Uterus (tissue), 2 donors: Measurements from ENCODE around the gene RPS6KA2.

Experiments used
- CTCF ChIP-seq, 4 experiments: fragments of 200-600 bp in 2 of 4; fragments of 450-650 bp in 2 of 4; sonication (generic) in 2 of 4; IDR thresholded peaks; one replicate each; pipeline ENCODE4 v1.5.1; 2016 to 2019; ENCODE audit warnings: antibody characterized with exemption in 4 of 4, mild to moderate bottlenecking in 2 of 4, moderate library complexity in 1 of 4
- POLR2A ChIP-seq, 2 donors: fragments of 450-650 bp; IDR thresholded peaks; one replicate each; pipeline ENCODE4 v1.6.1; 2016; ENCODE audit warnings: antibody characterized with exemption in 2 of 2, mild to moderate bottlenecking in 1 of 2, moderate library complexity in 1 of 2

DNA sequence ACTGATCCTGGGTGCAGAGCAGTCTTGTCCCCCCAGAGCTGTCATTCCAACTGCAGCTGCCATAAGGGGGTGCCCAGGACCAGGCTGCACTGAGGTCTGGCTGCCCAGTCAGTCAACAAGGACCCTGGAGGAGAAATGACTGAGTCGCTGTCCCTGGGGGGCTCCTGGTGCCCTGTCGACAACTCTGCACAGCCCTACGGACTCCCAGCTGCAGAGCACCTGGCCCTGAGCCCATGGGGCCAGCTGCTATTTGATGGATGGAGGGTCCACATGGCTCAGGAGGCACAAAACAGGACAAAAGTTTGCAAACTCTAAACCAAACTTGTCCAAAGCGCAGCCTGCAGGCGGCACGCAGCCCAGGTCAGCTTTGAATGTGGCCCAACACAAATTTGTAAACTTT, 46.3 kb upstream of the RPS6KA2 start:
- TF ChIP-seq POLR2A (IDR thresholded peaks at IDR 0.05) = no peak
- no peak for TF ChIP-seq CTCF (IDR thresholded peaks at IDR 0.05)
